HG03064 (cell line): ENCODE data around the gene ERCC5.

Experiments
- ATAC-seq: cut with Tn5 transposase; IDR thresholded peaks from one replicate; pipeline ENCODE4 v1.9.1; 2021; ENCODE audit warnings: low read depth; ENCODE audit not compliant: unreplicated experiment

ERCC5 gene

DNA sequence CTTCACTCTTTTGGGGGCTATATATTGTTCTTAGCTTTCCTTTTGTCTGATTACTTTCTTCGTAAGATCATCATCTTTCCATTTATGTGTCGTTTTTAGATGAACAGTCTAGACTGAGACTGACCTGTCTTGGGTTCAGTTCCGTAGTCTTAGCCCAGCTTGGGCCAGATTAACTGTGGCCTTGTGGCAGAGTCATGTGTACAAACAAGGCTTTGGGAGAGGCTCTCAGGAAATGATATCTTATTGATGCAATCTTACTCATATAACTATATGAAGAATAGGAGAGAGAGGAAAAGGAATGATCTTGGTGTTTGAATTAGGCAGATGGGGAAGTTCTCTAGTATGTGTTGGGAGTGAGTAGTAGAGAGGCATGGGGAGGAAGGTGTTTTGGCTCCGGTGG is 6.8 kb upstream of the ERCC5 start:
- ATAC-seq, result no peak

DNA sequence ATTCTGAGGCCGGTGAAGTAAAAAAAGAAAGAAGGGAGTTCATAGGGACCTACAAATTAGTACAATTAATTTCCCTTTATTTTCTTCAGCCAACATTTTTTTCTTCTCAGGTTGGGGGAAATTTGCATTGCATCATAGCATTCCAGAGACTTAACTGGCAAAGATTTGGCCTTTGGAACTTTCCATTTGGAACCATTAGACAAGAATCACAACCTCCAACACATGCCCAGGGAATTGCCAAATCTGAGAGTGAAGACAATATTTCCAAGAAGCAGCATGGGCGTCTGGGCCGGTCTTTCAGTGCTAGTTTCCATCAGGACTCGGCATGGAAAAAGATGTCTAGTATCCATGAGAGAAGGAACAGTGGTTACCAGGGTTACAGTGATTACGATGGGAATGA is 6.4 kb upstream of the ERCC5 start:
- no peak for ATAC-seq

DNA sequence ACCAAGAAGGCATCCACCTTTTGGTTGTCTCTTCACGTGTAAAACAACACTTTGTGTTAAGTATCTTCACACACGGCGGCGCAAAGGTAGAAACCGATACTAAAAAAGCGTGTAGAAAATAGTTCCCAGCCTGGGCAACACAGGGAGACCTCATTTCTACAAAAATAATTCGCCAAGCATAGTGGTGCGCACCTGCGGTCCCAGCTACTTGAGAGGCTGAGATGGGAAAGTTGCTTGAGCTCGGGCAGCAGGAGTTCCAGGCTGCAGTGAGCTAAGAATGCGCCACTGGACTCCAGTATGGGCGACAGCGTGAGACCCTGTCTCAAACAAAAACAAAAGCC is 573 bp upstream of the ERCC5 start:
- peak; percentile 11 for ATAC-seq

DNA sequence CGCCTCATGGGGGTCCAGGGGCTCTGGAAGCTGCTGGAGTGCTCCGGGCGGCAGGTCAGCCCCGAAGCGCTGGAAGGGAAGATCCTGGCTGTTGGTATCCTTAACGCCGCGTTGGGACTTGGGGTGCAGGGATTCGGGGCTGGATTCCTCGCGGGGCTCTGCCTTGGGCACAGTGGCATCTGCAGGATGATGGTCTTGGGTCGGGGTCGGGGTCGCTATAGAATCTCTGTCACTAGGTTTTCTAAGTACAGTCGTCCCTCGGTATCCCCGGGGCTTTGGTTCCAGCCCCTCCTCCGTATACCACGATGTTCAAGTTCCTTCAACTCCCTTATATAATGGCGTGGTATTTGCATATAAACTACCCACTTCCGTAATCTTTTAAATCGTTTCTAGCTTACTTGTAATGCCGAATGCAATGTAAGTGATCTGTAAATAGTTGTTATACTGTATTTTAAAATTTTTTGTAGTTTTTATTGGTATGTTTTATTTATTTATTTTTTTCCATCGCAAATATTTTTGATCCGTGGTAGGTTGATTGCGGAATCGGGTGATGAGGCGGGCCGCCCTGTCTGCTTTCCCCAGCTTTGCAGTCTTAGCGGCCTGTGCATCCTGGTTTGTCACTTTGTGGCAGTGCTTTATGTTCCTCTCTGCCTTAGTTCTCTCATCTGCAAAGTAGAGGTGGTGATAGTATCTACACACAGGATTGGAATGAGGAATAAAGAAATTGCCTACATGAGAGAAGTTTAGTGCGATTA is 606 bp downstream of the ERCC5 start:
- peak; percentile 39 for ATAC-seq

GRCh38 chr13:102847272-102848234 is 1.7 kb downstream of the ERCC5 start:
- no peak for ATAC-seq

GRCh38 chr13:102848956-102849355 is 3.1 kb downstream of the ERCC5 start:
- ATAC-seq, result no peak

DNA sequence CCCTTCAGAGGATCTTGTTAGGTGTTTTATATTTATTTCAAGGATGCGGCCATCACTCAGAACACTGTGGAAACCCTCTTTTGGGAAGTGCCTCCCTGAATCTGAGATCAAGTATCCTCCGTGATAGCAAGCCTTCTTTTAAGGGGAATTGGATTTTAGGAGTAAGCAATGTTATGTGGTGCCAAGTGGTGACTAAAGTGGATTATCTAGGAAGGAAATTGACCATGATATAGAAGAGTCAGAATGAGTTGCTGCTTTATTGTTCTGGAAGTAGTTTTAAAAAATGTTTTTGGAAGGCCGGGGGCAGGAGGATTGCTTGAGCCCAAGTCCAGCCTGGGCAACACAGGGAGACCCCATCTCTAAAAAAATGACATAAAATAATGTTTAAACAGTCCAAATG is 6.7 kb downstream of the ERCC5 start:
- no peak for ATAC-seq

DNA sequence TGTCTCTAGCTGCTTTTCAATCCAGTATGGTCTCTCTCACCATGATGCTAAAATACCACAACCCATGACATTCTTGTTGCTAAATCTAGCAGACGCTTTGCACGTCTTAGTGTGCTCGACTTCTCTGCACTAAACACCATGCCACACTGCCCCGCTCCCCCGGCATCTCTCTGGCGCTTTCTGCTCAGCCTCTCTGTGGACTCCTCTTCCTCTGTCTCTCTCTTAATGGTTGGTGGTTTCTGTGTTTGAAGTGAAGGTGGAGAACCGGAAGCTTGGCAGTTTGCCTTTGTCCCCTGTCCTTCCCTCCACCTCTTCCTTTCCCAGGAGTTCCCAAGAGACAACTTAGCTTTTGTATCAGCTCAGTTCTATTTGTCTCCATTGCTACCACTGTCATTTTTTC is 8.8 kb downstream of the ERCC5 start:
- ATAC-seq, result peak; percentile 75

- ATAC-seq, result no peak
Measured at GRCh38 chr13:102856557-102856956, 10.7 kb downstream of the ERCC5 start.

DNA sequence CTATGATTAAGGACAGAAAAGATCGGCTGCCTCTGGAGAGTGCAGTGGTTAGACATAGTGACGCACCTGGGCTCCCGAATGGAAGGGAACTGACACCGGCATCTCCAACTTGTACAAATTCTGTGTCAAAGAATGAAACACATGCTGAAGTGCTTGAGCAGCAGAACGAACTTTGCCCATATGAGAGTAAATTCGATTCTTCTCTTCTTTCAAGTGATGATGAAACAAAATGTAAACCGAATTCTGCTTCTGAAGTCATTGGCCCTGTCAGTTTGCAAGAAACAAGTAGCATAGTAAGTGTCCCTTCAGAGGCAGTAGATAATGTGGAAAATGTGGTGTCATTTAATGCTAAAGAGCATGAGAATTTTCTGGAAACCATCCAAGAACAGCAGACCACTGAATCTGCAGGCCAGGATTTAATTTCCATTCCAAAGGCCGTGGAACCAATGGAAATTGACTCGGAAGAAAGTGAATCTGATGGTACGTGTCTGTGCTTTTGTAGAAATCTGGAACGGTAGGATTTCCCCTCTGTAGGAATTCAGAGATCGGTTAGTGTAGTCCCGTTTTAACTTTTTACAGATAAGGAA is 16.9 kb downstream of the ERCC5 start:
- no peak for ATAC-seq

DNA sequence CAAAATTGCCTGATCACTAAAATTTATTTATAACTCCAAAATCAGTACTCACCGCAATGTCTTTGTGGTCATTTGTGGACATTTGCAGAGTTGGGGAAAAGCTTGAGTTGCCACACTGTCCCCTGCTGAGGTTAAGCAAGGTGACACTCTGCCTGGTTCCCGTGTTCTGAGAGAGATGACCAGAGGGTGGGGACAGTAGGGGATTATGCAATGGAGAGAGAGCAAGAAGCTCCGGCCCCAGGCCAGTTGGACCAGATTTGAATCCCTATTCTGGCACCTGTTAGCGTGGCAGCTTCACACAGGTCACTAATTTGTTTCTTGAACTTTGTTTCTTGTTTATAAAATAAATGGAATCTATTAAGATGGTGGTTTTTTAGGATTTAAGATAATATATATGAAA is 17.8 kb downstream of the ERCC5 start:
- ATAC-seq, result no peak

GRCh38 chr13:102868366-102868936 is 22.6 kb downstream of the ERCC5 start:
- no peak for ATAC-seq

DNA sequence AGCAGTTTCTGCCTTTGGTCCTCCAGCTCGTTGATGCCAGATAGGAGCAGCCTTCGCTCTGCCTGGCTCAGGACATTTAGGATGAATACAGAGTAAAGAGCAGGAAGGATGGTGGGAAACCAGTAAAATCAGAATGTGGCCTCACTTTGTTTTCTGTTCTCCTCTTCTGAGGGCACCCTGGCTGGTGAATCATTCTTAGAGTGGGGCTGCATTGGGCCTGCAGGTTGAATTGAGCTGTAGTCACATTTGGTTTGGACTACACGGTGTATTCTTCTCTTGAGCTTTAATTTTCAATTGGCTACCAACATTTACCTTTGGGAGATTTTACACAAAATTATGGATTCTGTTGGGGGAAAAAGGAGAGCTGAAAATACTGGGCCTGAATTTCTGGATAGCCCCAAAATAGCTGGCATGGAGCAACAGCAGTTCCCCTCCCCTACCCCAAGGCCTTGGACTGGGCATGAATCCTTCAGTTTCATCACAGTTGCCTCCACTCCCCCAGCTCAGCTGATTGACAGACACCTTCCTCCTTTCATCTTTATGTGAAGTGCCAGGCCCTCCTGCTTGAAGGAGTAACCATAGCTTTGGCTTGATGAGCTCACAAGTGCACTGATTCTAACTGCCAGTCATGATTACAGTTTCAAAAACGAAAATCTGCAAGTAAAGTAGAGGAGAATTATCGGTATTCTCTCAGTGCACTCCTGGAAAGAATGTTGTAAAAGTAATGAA is 24.3 kb downstream of the ERCC5 start:
- no peak for ATAC-seq

GRCh38 chr13:102870677-102871415 is 25.0 kb downstream of the ERCC5 start:
- no peak for ATAC-seq

GRCh38 chr13:102872131-102872530 is 26.3 kb downstream of the ERCC5 start:
- no peak for ATAC-seq

DNA sequence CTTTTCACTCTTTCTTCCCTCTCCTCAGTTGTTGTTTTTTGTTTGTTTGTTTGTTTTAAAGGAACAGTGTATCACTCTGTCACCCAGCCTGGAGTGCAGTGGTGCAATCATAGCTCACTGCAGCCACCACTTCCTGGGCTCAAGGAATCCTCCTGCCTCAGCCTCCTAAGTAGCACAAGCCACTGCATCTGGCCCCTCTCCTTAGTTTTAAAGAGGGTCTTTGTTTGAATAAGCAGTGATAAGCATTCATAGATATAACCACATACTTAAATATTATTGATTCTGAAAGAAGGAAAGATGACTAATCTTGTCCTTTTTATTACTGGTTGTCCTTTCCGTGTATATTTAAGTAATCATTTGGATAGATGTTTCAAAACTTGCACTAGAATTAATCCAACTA is 26.7 kb downstream of the ERCC5 start:
- ATAC-seq, result no peak

GRCh38 chr13:102873653-102874052 is 27.8 kb downstream of the ERCC5 start:
- no peak for ATAC-seq

DNA sequence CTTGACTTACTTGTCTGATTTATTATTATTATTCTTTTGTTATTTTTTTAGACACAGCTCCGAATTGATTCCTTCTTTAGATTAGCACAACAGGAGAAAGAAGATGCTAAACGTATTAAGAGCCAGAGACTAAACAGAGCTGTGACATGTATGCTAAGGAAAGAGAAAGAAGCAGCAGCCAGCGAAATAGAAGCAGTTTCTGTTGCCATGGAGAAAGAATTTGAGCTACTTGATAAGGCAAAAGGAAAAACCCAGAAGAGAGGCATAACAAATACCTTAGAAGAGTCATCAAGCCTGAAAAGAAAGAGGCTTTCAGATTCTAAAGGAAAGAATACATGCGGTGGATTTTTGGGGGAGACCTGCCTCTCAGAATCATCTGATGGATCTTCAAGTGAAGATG is 29.4 kb downstream of the ERCC5 start:
- ATAC-seq, result no peak

DNA sequence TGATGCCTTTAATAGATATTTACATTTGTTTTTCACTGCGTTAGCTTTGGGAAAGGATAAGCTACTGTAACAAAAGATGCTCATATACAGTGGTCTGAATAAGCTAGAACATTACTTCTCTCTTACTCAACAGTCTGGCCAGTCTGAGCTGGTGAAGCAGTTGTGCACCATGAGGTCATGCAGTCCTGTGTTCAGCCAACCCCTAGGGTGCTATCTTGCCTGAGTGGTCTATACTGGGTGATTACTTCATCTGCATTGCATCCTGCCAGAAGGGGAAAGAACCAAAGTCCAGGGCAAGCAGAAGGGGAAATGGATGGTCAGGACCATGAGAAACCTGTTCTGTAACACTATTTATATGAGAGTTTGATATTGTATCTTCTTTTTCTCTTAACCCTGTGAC is 31.5 kb downstream of the ERCC5 start:
- ATAC-seq, result no peak

DNA sequence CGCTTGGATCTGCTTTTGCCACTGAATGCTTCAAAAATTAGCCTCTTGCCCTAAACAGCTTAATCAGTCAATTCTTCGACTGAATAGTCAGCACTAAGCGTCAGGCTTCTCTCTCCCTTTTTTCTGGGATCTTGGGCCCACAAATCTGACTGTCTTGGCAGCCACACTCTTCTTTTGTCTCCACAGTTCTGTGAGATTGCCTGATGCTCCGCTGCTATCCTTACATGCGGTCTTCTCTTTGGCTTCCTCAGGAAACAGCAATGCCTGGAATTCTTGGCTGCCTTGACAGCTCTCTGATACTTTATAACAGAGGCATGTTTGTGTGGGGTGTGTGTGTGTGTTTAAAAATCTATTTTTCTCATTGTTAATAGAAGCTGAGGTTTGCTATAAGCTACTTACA is 32.6 kb downstream of the ERCC5 start:
- no peak for ATAC-seq
